Endothelial cell of umbilical vein (primary cell): ENCODE data around the gene CPSF7. TPM values are rescaled to one million over a fixed set of nuclear protein-coding genes. Genes with fewer than 3 reads are reported as not detected.

ENCODE experiments used
- BruUV-seq: library from RNA; stranded (reverse); fragments of 400-500 nt; replicated peaks from 2 replicates; lab custom pipeline; 2021; lab: Mats Ljungman, UMichigan
- CTCF ChIA-PET: fragments of 300-600, 350-600 bp; sonication (Branson Sonifier 250); formaldehyde crosslinking; loops from one replicate; lab custom pipeline; 2021; ENCODE audit warnings: antibody characterized with exemption, inconsistent platforms; lab: Charles Lee
- POLR2A ChIA-PET: fragments of 300-600, 350-600 bp; sonication (Branson Sonifier 250); formaldehyde crosslinking; loops from one replicate; lab custom pipeline; 2021; ENCODE audit warnings: antibody characterized with exemption, inconsistent platforms; lab: Charles Lee
- DNase-seq: peaks from one replicate; pipeline ENCODE4 v3.0.0-alpha.2; 2011; ENCODE audit warnings: low read depth, low spot score
- FAIRE-seq: peaks from 2 replicates; lab custom pipeline; 2011; peaks lifted over from hg19 to GRCh38; lab: Jason Lieb, UNC
- H2AFZ ChIP-seq: 2 replicates; pipeline ENCODE4 v1.6.0; 2012; ENCODE audit warnings: low read depth, low read length, control low read depth, inconsistent platforms
- H3K27ac ChIP-seq: 2 replicates; pipeline ENCODE4 v1.5.1; 2011; ENCODE audit warnings: low read depth, mild to moderate bottlenecking, control low read depth, low read length, moderate library complexity; ENCODE audit not compliant: insufficient read depth
- H3K27me3 ChIP-seq, 2 experiments: 2 replicates each; pipeline versions ENCODE4 v1.6.0 to v1.6.1; 2011; ENCODE audit warnings: low read length in 2 of 2, mixed read lengths in 1 of 2; ENCODE audit not compliant: control insufficient read depth in 2 of 2, insufficient read depth in 2 of 2
- H3K36me3 ChIP-seq, 2 experiments: 2 replicates in 1 of 2; 3 replicates in 1 of 2; pipeline ENCODE4 v1.5.1; 2011; ENCODE audit warnings: low read length in 2 of 2, mild to moderate bottlenecking in 1 of 2, moderate library complexity in 1 of 2; ENCODE audit not compliant: control insufficient read depth in 2 of 2, insufficient read depth in 2 of 2; ENCODE audit errors: extremely low read depth in 1 of 2
- H3K4me1 ChIP-seq: 3 replicates; pipeline ENCODE4 v1.5.1; 2011; ENCODE audit warnings: mild to moderate bottlenecking, low read length; ENCODE audit not compliant: control insufficient read depth, insufficient read depth; ENCODE audit errors: extremely low read depth
- H3K4me2 ChIP-seq: 2 replicates; pipeline ENCODE4 v1.6.1; 2011; ENCODE audit warnings: low read length, control low read depth, mixed read lengths; ENCODE audit not compliant: insufficient read depth
- H3K4me3 ChIP-seq, 3 experiments: fragments of 200-600 bp in 1 of 3; sonication (generic), shearing (Covaris generic) in 1 of 3; replicated peaks in 1 of 3; 2 replicates each; pipeline ENCODE4 v1.5.1; 2011 to 2016; ENCODE audit warnings: control low read depth in 3 of 3, low read length in 3 of 3, mild to moderate bottlenecking in 2 of 3, inconsistent platforms in 1 of 3, low read depth in 1 of 3, moderate library complexity in 1 of 3; ENCODE audit not compliant: insufficient read depth in 1 of 3
- H3K79me2 ChIP-seq: 2 replicates; pipeline ENCODE4 v1.6.0; 2012; ENCODE audit warnings: low read length, inconsistent platforms; ENCODE audit not compliant: control insufficient read depth, insufficient read depth
- H3K9ac ChIP-seq: replicated peaks from 2 replicates; pipeline ENCODE3; 2011; ENCODE audit warnings: low read length, control low read depth; ENCODE audit not compliant: insufficient read depth; ENCODE audit errors: extremely low read depth
- H3K9me1 ChIP-seq: replicated peaks from 3 replicates; pipeline ENCODE4 v1.6.0; 2011; ENCODE audit warnings: mild to moderate bottlenecking, low read length; ENCODE audit not compliant: control insufficient read depth, insufficient read depth; ENCODE audit errors: extremely low read depth
- H3K9me3 ChIP-seq: replicated peaks from 2 replicates; pipeline ENCODE4 v1.5.1; 2012; ENCODE audit warnings: low read length, inconsistent platforms; ENCODE audit not compliant: control insufficient read depth, insufficient read depth
- H4K20me1 ChIP-seq: replicated peaks from 2 replicates; pipeline ENCODE3; 2011; ENCODE audit warnings: mild to moderate bottlenecking, low read length; ENCODE audit not compliant: control insufficient read depth, insufficient read depth; ENCODE audit errors: extremely low read depth
- CTCF ChIP-seq, 2 donors: IDR thresholded peaks; 1 replicate in 1 of 2; 2 replicates in 1 of 2; pipeline ENCODE4 v1.5.1; 2011; ENCODE audit warnings: low read length in 2 of 2, mild to moderate bottlenecking in 2 of 2, moderate library complexity in 2 of 2, control low read depth in 1 of 2, inconsistent platforms in 1 of 2, low read depth in 1 of 2; ENCODE audit not compliant: insufficient read depth in 1 of 2; ENCODE audit errors: extremely low read depth in 1 of 2
- EZH2 ChIP-seq: IDR thresholded peaks from 2 replicates; pipeline ENCODE4 v1.6.1; 2012; ENCODE audit warnings: borderline replicate concordance, low read depth, mild to moderate bottlenecking, moderate library complexity, low read length, inconsistent platforms; ENCODE audit not compliant: severe bottlenecking
- FOS ChIP-seq: IDR thresholded peaks from 2 replicates; pipeline ENCODE4 v1.6.1; 2011; ENCODE audit warnings: mild to moderate bottlenecking, low read length, moderate library complexity, borderline replicate concordance; ENCODE audit not compliant: insufficient read depth
- GATA2 ChIP-seq: IDR thresholded peaks from 2 replicates; pipeline ENCODE4 v1.7.0; 2011; ENCODE audit warnings: low read depth, mild to moderate bottlenecking, moderate library complexity, mixed read lengths, low read length; ENCODE audit not compliant: insufficient read length, insufficient read depth
- JUN ChIP-seq: IDR thresholded peaks from 2 replicates; pipeline ENCODE4 v1.6.1; 2011; ENCODE audit warnings: borderline replicate concordance, low read depth; ENCODE audit not compliant: insufficient read length, insufficient read depth
- MAX ChIP-seq: IDR thresholded peaks from 2 replicates; pipeline ENCODE4 v1.6.1; 2011; ENCODE audit not compliant: insufficient read depth, insufficient read length
- MYC ChIP-seq: IDR thresholded peaks from one replicate; pipeline ENCODE4 v1.6.1; 2011; ENCODE audit warnings: mild to moderate bottlenecking, low read depth, low read length
- POLR2A ChIP-seq: IDR thresholded peaks from 2 replicates; pipeline ENCODE4 v1.6.1; 2012; ENCODE audit warnings: low read depth, mild to moderate bottlenecking, control low read depth, low read length
- POLR2AphosphoS5 ChIP-seq: IDR thresholded peaks from 2 replicates; pipeline ENCODE4 v1.6.1; 2012; ENCODE audit warnings: low read depth, mild to moderate bottlenecking, control low read depth, low read length, moderate library complexity; ENCODE audit not compliant: insufficient read depth
- dilution Hi-C: fragments of 300-500 bp; cut with MboI; formaldehyde crosslinking; loops from one replicate; pipeline ENCODE4 v1.15.0; 2019; ENCODE audit warnings: low sequenced_read_pairs; ENCODE audit not compliant: extremely low pct_ligation_motif_present
- intact Hi-C: fragments of 100-400 bp; cut with micrococcal nuclease; formaldehyde crosslinking; loops from one replicate; pipeline ENCODE4 v1.10.0; 2022
- polyA plus RNA-seq, 4 experiments: library from polyadenylated mRNA; depleted of rRNA in 3 of 4; stranded (reverse) in 3 of 4; unstranded in 1 of 4; fragments of >200 nt; gene quantifications; 2 replicates each; pipeline versions ENCODE4 v1.2.1 to v1.2.3, GENCODE V29; 2011 to 2012; ENCODE audit warnings: missing spikeins in 1 of 4
- total RNA-seq: library from RNA; stranded (reverse); gene quantifications from 2 replicates; pipeline ENCODE4 v1.2.3, GENCODE V29; 2021

CPSF7 gene
- total and polyA plus RNA-seq, 2 donors (not counting 3 experiments of a cell fraction or from before 2014, with no cell fraction given) = 77.0 to 88.4 TPM

GRCh38 chr11:61358566-61358965 lies 71.2 kb downstream of the CPSF7 start:
- no peaks in the 10 kb centered on the region for H3K9me3 ChIP-seq
- CTCF ChIA-PET = interaction anchor here (1.2 to 2.6 kb wide), 4 partner anchors 8 to 27 kb away, joined by 3 to 12 read pairs (median 4); no protein-coding TSS in a partner anchor

More at GRCh38 chr11:61358566-61358965, 71.2 kb downstream of the CPSF7 start:
- Histone ChIP-seq H4K20me1 (no peaks in the 10 kb centered on the region), H3K9me1 (no peaks in the 10 kb centered on the region), H3K27ac (no peak overlapping the region), H3K79me2 (peaks cover 17% of the 10 kb centered on the region), H3K27me3 (no peaks in the 10 kb centered on the region), H3K9ac (no peak overlapping the region), H2AFZ (no peak overlapping the region), H3K4me2 (no peak overlapping the region), H3K4me1 (peaks cover 15% of the 10 kb centered on the region), H3K36me3 (peaks cover 0 to 5% of the 10 kb centered on the region in 2 experiments), H3K4me3 (no peak overlapping the region)
- no peak for TF ChIP-seq GATA2
- no peak for TF ChIP-seq CTCF (IDR thresholded peaks at IDR 0.05; ENCODE audit: extremely low read depth in 1 of 2, insufficient read depth in 1 of 2, low read depth in 1 of 2, low read length in 2 of 2)
- TF ChIP-seq POLR2AphosphoS5 = no peak
- no peak for TF ChIP-seq MYC
- no peak for TF ChIP-seq JUN
- TF ChIP-seq FOS = no peak
- TF ChIP-seq POLR2A = no peak
- TF ChIP-seq EZH2 = no peak
- TF ChIP-seq MAX = no peak
- DNase-seq (no peak), FAIRE-seq (no peak)
- intact Hi-C loops = no loop called here
- dilution Hi-C loops = no loop called here
- no TSS peak for BruUV-seq
- POLR2A ChIA-PET = no interaction called here
